Stimulated activated CD8-positive, alpha-beta memory T cell treated with anti-CD3 and anti-CD28 coated beads, Interleukin-4, amount 100 ng/mL, for 48 hours (primary cell): ENCODE measurements around the gene LRRC28.

ENCODE experiments used
- DNase-seq: peaks from one replicate; pipeline ENCODE4 v3.0.0-alpha.2; 2020

LRRC28 gene

DNA sequence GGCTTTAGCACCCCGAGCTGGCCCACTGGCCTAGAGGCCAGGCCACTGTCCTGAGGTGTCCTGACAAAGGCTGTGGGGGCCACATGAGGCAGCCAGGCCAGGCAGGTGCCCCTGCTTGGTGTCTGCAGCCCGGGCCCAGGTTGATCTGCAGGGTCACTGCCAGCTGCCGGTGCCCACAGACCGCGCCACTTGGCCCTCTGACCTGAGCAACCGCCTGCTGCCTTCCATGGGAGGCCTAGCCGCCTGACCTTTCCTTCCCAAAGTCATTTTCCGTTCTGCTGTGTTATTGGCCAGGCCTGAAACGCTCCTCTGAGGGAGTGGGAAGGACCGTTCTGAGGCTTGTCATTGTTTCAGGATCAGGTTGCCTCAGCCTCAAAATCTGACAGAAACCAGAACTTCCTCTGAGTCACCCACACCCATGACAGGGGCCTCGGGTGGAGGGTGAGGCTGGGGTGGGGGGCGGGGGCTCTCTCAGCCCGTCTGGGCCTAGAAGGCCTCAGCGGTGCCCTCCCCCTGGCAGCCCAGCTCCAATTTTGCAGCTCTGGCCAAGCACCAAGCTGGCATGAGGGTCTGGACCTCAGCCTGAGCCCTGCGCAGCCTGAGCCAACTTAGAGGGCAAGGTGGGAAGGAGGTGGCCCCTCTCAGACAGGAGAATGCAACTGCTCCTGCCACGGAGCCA lies 173.8 kb downstream of the LRRC28 start:
- peak; percentile 70 for DNase-seq

DNA sequence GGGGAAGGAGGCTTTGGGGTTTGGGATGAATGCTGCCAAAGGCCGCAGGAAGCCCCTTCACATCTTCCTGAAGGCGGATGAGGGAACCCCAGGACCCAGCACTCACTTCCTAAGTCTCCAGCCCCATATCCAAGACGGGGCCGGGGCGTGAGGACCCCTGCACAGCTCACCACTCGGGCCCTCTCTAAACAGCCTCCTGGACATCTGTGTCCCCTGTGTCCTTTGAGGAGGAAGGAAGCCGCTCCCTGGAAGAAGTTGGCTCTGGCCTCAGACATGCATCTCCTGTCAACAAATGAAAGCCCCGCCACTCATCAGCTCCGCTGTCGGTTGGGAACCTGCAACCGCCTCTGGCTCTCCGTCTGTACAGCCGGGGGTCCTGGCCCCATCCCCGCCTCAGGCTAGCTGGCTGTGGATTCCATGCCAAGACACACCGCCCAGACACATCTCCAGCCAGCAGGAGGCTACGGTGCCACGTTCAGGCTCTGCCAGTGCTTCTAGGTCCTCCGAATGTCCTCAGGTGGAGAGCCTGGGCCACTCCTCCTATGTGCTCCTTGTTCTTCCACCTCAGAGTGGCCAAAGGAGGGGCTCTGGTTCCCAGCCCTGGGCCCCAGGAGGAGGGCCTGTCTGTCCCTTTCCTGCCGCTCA lies 174.5 kb downstream of the LRRC28 start:
- DNase-seq, result no peak

DNA sequence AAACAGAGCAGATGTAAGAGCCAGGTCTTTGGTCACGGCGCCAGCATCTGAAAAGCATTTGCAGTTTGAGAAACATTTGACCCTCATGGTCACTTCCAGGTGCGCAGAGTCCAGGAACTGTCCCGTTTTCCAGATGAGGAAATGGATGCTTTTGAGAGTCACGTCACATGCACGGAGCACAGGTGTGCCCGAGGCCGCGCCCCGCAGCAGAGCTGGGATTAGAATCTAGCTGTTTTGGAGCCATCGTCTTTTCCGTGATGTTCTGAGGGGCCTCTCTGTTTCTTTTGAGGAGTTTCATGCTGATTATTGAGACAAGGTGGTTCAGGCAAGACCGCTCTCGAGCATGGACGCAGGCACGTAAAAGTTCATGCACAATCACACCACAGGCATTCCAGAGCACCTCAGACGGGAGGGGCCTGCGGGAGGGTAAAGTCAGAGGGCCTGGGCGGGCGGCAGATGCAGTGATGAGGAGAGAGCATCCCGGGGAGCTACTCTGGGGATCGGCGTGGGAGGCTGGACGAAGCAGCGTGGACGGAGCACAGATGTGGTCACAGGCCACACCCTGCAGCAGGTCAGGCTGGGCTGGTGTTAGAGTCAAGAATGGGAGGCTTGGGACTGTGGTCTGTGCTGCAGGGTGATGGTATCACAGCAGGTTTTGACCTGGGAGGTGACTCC lies 175.3 kb downstream of the LRRC28 start:
- DNase-seq, result no peak

DNA sequence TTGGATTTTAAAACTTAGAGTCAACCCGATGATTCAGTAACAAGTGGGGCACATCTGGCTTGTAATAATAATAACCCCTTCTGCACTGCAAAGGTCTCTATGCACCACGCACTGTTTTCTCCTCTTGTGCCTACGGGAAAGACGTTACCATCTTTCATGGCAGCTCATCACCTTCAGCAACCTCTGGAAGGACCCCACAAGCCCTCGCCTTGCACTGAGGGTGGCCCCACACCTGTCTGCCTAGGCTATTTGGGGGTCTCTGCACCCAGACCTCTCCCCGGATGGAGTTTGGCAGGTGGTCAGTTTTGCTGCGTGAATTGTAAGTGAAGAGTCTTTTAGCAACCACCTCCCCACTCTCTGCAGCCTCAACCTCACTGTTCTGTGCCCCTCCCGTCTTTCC lies 175.9 kb downstream of the LRRC28 start:
- DNase-seq, result no peak

DNA sequence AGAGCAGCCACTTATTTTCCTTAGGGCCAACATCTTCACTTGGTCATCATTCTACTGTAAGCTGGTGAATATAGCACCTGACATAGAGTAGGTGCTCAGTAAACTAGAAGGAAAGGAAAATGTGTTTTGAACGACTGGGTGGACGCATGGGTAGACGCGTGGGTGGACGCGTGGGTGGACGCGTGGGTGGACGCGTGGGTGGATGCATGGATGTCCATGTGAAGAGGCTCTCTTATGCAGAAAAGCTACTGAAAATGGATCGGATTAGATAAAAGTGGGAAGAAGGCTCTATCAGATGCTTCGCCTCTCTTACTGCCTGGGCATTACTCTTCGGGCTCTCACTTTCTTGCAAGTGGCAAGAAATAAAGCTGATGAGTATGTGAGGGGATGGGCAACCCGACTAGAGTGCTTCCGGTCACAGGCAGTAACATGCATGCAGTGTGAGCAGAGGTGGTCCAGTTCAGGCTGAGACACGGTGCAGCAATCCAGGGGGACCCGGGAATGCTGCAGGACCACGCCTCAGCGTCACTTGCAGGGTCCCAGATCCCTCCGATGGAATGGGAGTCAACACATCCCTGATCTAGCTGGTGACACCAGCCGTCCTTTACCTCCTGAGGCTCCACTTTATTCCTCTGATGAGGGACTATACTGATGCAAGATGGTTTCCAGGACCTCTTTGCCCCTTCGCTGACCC lies 176.5 kb downstream of the LRRC28 start:
- no peak for DNase-seq

DNA sequence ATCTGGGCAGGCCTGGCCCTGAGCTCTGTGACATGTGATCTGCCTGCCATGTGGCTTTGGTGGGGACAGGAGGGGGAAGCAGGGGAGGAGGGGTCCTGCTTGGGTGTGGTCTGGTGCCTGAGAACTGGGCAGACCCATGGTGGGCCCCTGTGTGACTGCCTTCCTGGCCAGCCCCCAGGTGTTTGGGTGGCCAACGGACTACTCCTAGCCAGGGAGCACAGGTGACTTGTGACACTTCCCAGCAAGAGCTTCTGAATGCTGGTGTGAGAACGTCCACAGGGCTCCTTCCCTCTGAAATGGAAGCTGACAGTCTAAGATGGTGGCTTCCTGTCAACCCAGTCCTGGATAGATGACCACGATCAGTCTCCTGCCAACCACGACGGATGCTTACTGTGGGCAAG lies 178.4 kb downstream of the LRRC28 start:
- DNase-seq, result no peak

DNA sequence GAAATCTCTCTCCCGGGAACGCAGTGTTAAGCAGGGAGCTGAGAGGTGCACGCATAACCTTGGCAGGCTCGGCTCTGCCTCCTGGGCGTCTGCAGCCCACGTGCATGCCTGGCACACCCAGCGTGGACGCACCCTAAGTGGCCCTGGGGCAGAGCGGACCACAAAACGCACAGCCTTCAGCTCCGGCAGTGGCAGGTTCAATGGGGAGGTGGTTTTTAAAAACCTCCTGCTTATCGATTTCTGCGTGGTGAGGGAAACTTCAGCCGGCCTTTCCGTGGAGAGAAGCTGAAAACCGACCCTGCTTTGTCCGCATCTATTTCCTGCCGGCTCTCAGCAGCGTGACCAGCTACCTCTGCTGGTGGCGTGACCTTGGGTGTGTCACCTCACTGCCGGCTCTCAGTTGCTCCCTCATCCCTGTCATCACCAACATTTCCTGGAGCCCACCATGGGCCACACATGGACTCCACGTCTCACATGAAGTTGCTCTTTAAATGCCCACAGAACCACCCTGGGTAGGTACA lies 179.7 kb downstream of the LRRC28 start:
- DNase-seq, result no peak

DNA sequence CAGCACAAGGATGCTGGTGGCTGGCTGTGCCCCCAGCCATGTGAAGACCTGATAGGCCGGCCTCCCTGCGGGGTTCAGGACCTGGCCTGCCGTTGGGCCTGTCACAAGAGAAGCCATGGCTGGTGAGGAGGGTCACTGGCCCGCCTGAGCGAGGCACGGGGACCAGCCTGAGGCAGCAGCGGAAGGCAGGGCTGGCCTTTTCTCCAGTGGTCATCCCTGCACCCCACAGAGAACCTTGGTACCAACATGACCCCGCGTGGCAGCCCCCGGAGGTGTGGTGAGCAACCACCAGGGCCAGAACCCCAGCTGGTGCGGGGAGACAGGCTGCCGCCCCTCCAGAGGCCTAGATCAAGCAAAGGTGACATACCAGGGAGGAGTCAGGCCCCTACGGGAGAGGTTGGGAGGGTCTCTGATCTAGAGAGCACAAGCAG lies 180.4 kb downstream of the LRRC28 start:
- DNase-seq, result no peak

DNA sequence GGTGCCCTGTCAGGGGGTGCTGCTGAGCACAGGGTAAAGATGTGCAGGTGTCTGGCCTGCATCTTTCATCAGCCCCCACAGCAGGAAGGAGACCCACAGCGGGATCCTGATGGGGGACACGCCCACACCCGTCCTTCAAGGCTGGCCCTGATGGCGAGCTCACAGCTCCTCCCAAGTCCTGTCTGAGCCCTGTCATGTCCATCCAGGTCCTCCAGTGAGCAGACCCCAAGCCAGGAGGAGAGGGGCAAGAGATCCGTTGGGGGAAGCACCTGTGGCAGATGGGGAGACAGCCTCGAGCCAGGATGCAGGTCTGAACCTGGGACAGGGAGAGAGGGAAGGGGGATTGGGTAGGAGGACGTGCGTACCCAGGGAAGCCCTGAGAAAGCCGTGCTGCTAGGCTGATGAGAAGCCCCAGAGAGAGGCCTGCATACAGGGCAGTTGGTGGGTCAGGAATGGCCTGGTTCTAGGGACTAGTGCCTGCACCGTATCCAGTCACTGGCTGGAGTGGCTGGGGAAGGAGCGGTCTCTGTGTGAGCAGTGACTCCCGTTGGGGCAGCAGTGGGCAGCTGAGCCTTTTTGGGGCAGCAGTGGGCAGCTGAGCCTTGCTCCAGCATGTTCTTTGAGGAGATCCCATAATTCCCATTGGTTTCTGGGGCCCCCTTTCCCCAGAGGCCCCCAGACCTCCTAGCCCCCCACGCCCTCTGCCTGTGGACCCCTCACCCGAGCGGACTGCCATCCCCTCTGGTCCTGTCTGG lies 181.2 kb downstream of the LRRC28 start:
- no peak for DNase-seq

DNA sequence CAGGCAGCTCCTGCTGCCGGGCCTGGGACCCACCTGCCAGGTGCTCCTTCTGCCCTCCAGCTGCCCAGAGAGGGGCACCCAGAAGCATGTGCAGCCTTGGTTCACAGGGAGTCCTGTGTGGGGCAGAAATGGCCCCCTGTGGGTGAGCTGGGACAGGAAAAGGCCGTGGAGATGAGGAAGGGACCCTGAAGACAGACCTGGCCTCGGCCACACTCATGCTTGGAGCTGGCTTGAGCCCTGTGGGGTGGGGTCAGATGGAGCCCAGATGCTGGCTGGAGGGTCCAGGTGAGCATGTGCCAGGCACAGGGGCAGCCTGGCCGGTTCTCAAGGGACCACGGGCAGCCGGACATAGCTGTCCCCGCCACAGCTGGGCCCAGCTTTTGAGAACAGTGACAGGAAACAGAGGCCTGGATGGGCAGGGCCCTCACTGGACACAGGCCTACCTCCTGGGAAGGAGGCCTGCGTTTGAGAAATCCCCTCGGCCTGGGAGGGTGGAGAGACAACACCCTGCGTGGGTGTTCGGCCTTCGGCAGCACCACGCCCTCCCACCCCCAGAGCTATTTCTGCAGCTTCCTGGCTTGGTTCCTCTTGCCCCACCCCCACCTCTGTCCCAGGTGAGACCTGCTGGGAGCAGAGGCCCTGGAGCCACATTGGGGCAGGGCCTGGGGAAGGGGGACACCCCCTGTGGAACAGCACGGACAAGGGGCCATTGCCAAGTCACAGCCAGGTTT lies 181.9 kb downstream of the LRRC28 start:
- DNase-seq, result no peak

DNA sequence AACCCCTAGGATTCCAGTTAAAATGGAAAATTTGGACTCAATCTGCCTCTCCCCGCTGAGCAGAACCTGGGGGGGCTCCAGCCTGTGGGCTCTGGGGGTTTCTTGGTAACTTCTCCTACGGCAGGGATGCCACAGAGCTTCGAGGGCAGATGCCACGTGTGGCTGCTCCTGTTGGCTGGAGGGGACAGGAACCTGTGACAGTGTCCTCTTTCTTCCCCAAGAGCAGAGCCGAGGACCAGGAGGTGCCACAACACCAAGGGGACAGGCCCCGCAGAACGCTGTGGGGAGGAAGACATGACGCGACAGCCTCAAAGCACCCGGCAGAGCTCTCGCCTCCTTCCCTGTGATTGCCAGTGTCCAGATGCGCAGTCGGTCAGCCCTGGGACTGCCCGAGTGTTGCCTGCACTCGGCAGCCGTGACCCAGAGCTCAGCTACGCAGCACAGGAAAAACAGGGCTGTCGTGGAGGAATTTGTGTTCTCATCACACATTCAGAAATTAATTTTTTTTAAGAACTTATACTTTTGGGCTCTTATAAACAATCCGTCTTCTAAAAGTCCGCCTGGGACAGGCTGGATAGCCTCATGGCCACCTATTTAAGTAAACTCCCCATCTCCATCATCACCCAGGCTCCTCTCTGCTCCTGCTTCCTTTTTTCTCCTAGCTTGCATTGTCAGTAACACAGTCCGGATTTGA lies 182.6 kb downstream of the LRRC28 start:
- no peak for DNase-seq

DNA sequence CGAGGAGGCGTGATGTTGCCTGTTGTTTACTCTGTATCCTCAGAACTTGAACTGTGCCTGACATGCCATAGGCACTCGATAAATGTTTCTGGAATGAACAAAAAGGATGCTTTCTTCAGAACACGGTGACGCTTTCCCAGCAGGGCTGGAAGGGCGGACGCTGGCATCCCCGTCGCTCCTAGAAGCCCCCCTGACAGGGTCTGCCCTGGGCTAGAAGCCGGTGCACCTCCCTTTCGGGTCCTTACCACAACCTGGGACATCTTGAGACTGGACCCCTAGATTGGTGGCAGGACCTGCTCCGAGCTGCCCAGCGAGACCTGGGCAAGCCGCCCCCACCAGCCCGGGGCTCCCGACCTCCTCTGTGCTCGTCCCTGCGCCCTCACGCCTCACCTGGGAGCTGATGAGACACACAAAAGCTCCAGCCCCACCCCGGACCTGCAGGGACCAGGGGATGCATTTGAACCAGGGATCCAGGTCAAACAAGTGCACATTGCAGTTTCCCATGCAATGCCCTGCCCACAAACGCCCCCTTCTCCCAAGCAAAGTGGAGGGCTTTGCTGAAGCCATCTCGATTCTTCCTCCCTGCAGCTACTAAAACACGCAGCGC lies 183.3 kb downstream of the LRRC28 start:
- peak; percentile 23 for DNase-seq

DNA sequence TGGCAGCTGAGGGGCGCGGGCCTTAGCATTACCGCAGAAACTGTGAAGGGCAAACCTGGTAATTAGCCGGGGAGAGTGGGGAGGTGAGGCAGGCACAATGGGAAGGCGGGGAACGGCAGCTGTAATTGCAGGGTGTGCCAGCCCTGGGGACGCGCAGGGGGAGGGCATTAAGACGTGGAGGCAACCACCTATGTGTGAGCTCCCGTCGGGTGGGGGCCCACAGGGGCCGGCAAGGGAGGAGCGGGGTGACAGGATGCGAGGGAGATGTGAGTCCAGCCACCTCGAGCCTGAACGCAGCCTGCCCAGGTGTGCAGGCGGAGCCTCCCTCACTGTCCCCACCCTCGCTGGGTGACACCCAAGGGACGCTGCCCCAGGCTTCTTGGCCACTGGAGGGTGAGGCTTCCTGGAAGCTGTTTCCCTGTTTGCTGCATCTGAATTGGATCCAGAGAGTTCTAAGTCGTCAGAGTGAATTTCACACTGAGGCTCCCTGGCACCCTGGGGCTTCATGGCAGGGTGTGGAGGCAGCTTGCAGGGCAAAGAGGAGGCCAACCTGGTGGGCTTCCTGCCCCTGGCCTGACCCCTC lies 183.9 kb downstream of the LRRC28 start:
- DNase-seq, result peak; percentile 19

DNA sequence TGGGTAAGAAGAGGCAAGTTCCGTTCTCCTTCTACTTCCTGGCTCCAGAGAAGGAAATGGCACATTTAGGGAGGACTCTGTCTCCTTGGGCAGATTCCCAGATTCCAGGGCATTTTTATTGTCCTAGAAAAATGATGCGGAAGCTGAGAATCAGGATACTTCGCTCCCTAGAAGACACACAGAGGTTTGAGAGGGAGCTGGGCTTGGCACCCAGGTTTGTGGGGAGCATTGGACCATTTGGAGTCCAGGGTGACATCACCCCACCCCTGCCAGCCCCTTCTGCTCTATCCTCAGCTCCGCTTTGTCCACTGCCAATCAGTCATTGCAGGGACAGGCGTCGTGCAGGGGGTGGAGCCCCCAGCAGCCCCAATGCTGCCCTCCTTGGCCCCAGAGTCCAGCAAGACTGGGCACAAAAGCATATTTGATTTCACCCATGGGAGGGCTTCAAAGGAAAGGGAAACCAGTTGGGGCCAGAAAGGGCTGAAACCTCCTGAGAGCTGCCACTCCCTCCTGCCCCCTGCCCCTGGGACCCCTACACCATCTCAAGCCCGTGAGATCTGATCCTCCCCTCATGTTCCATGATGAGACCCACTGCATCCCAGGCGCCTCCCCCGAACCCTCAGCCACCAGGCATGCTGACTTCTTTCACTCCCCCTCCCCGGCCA lies 184.7 kb downstream of the LRRC28 start:
- peak; percentile 18 for DNase-seq

DNA sequence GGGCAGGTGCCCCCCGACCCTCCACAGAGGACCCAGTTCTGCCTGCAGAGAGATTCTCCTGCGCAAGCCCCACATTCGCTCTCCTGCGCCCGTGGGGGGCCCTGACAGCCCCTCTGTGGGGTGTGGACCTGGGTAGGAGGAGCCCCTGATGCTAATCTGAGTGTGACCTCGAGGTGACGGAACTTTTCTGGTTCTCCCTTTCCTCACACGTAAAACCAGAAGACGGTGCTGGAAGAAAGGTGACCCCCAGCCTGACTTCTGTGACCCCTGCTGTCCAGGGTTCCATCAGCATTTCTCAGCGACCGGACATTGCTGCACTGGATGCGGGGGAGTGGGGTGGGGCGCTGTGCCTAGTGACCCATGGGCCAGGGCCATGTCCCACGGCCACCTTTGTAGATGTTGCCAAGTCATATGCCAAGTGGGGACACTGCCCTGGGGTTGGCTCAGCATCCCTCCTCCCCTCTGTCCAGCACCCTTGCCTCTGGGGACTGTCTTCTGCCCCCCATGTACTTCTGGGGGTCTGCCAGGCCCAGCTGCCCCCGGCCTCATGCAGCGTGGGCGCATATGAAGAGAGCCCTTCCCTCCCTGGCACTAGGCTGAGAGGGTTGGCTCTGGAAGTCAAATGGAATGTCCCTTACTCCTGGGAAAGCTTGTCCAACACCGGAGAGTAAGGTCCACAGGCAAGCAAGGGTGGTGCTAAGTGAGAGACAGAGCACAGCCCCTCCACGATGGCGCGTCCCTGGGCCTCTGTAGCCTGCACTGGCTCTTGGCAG lies 185.4 kb downstream of the LRRC28 start:
- DNase-seq, result peak; percentile 17

DNA sequence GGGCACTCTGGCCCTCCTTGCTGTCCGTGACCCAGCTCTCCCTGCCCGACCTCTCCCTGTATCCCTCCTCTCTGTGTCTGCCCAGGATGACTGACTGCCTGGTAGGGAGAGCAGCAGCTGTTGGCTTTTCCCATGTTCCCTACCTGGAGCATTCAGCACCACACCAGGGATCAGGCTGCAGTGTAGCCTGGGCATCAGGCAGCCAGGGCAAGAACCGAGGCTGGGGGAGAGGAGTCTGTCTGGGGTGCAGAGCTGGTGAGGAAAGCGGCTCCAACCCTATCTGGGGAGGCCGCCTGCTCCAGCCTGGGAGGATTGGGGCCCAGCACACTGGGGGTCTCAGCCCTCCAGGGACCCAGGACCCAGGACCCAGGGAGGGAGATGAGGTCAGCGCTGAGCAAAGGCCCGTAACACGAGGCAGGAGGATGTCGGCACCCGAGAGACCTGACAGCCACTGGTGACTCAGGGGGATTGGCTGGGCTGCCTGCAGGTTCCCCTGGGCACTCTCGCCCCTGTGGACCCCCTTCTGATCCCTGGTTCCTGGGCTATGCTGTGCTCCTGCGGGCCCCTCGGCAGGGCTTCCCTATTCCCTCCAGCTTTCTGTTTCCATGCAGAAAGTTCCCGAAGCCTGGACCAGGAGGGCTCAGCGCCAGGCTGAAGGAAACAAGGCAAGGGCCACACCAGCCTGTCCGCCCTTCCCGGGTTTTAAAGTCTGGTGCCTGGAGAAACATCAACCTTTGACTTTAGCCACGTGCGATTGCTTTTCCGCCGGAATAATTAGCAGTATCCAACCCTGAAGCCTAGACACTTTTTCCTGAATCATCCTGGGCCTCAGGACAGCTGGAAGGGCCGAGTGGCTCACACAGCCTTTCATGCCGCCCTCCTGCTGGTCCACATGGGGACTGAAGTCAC lies 186.3 kb downstream of the LRRC28 start:
- peak; percentile 23 for DNase-seq

DNA sequence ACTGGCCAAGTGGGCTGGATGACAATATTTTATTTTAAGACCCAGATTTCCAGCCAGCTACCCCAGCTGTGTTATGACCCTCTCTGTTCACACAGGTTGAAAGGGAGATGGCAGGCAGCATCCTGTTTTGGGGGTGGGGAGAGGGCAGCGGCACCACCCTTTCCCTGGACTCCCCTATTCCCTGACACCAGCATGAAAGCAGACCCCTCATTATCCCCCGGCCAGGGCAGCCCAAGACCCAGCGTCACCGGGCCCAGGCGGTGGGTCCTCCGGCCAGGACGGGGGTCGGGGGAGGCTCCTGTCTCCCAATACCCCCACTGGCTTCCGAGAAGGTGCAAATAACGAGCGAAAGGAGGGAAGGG lies 186.9 kb downstream of the LRRC28 start:
- peak; percentile 20 for DNase-seq
